Liver (tissue), 9 donors: Measurements from ENCODE around the gene LAMA5. TPM values are rescaled to one million over a fixed set of nuclear protein-coding genes. Genes with fewer than 3 reads are reported as not detected.

ENCODE experiments used
- DNase-seq: peaks from one replicate; pipeline ENCODE4 v3.0.0-alpha.2; 2017; ENCODE audit warnings: low spot score
- H3K27ac ChIP-seq, 2 donors: one replicate each; pipeline ENCODE4 v1.7.0; 2013; ENCODE audit warnings: inconsistent platforms in 2 of 2, low read length in 2 of 2, control low read depth in 1 of 2, low read depth in 1 of 2, mild to moderate bottlenecking in 1 of 2
- H3K27me3 ChIP-seq, 4 donors: one replicate each; pipeline versions ENCODE4 v1.6.1 to v1.7.0; 2013; ENCODE audit warnings: low read length in 3 of 4, inconsistent platforms in 1 of 4, mild to moderate bottlenecking in 1 of 4, moderate library complexity in 1 of 4; ENCODE audit not compliant: control insufficient read depth in 4 of 4, insufficient read depth in 4 of 4
- H3K36me3 ChIP-seq, 4 donors: one replicate each; pipeline versions ENCODE4 v1.6.1 to v1.7.0; 2013; ENCODE audit warnings: low read length in 3 of 4, mild to moderate bottlenecking in 3 of 4, low read depth in 1 of 4, moderate library complexity in 1 of 4; ENCODE audit not compliant: control insufficient read depth in 4 of 4, insufficient read depth in 3 of 4
- H3K4me1 ChIP-seq, 4 donors: one replicate each; pipeline versions ENCODE4 v1.6.1 to v1.7.0; 2013; ENCODE audit warnings: low read length in 3 of 4, mild to moderate bottlenecking in 3 of 4, moderate library complexity in 1 of 4; ENCODE audit not compliant: control insufficient read depth in 4 of 4, insufficient read depth in 4 of 4
- H3K4me3 ChIP-seq, 3 donors: one replicate each; pipeline versions ENCODE4 v1.6.1 to v1.7.0; 2013; ENCODE audit warnings: low read length in 3 of 3, control low read depth in 1 of 3, low read depth in 1 of 3, mild to moderate bottlenecking in 1 of 3
- H3K9ac ChIP-seq, 2 donors: one replicate each; pipeline ENCODE4 v1.7.0; 2013; ENCODE audit warnings: low read length in 2 of 2, mild to moderate bottlenecking in 2 of 2, moderate library complexity in 2 of 2, control low read depth in 1 of 2, low read depth in 1 of 2
- H3K9me3 ChIP-seq, 4 donors: one replicate each; pipeline versions ENCODE4 v1.6.1 to v1.7.0; 2013; ENCODE audit warnings: low read length in 3 of 4; ENCODE audit not compliant: control insufficient read depth in 4 of 4
- EGR1 ChIP-seq, 2 donors: IDR thresholded peaks; 2 replicates each; pipeline ENCODE4 v1.6.1; 2016 to 2018; ENCODE audit warnings: antibody characterized with exemption in 2 of 2, low read depth in 2 of 2
- FOXA1 ChIP-seq: IDR thresholded peaks from 2 replicates; pipeline ENCODE4 v1.6.1; 2016; ENCODE audit warnings: antibody characterized with exemption
- FOXA2 ChIP-seq: IDR thresholded peaks from 2 replicates; pipeline ENCODE4 v1.6.1; 2016; ENCODE audit warnings: antibody characterized with exemption
- GABPA ChIP-seq, 2 donors: IDR thresholded peaks in 1 of 2; conservative IDR thresholded peaks in 1 of 2; 2 replicates each; pipeline ENCODE4 v1.6.1; 2016; ENCODE audit warnings: antibody characterized with exemption in 2 of 2, mild to moderate bottlenecking in 1 of 2, moderate library complexity in 1 of 2
- HNF4A ChIP-seq, 2 donors: conservative IDR thresholded peaks; 2 replicates each; pipeline ENCODE4 v1.6.1; 2016; ENCODE audit warnings: antibody characterized with exemption in 2 of 2, mild to moderate bottlenecking in 2 of 2
- NR2F2 ChIP-seq: IDR thresholded peaks from 2 replicates; pipeline ENCODE4 v1.6.1; 2016; ENCODE audit warnings: antibody characterized with exemption
- RXRA ChIP-seq, 2 donors: IDR thresholded peaks; 2 replicates each; pipeline ENCODE4 v1.6.1; 2017 to 2018; ENCODE audit warnings: antibody characterized with exemption in 2 of 2, mild to moderate bottlenecking in 1 of 2
- SP1 ChIP-seq: IDR thresholded peaks from 2 replicates; pipeline ENCODE4 v1.6.1; 2018; ENCODE audit warnings: antibody characterized with exemption, mild to moderate bottlenecking
- TAF1 ChIP-seq: conservative IDR thresholded peaks from 2 replicates; pipeline ENCODE4 v1.6.1; 2016; ENCODE audit warnings: antibody characterized with exemption, mild to moderate bottlenecking
- YY1 ChIP-seq: IDR thresholded peaks from 2 replicates; pipeline ENCODE4 v1.6.1; 2016; ENCODE audit warnings: antibody characterized with exemption, mild to moderate bottlenecking
- WGBS: extraction: QIAGEN DNeasy Blood & Tissue Kit; methylation state at CpG from one replicate; pipeline ENCODE4 v1.1.7; 2013; 5-methylcytosine and 5-hydroxymethylcytosine counted together
- polyA plus RNA-seq, 2 donors: library from polyadenylated mRNA; stranded (reverse) in 1 of 2; unstranded in 1 of 2; fragments of 200-250 nt in 1 of 2; fragments of >200 nt in 1 of 2; fragmentation: Nextera tagmentation in 1 of 2; extraction: Ambion mirVana in 1 of 2; gene quantifications; one replicate each; pipeline versions ENCODE4 v1.2.1 to v1.2.3, GENCODE V29; 2013 to 2015
- total RNA-seq, 2 donors: library from RNA; depleted of rRNA; stranded (reverse); fragments of >200 nt; gene quantifications; one replicate each; pipeline ENCODE4 v1.2.3, GENCODE V29; 2014
- TF ChIP-seq, protein P1 (sequence below): IDR thresholded peaks from 2 replicates; pipeline ENCODE4 v1.6.1; 2016; ENCODE audit warnings: antibody characterized with exemption
- TF ChIP-seq, protein P2 (sequence below): IDR thresholded peaks from 2 replicates; pipeline ENCODE4 v1.6.1; 2016; ENCODE audit warnings: antibody characterized with exemption
- TF ChIP-seq, protein P3 (sequence below): fragments of 150-350 bp; IDR thresholded peaks from 2 replicates; pipeline ENCODE4 v1.5.1; 2017; ENCODE audit warnings: improper control_type of control experiment, low read depth, low read length; ENCODE audit not compliant: missing input control
- TF ChIP-seq, protein P4 (sequence below): IDR thresholded peaks from 2 replicates; pipeline ENCODE4 v1.6.1; 2016; ENCODE audit warnings: antibody characterized with exemption
- donor health status: healthy.
- donor health status: healthy.
- donor health status: healthy.
- donor health status: healthy.
- donor health status: healthy.

LAMA5 gene
- total and polyA plus RNA-seq, 4 donors = 3.6 to 40.2 (median 13.7) TPM

DNA sequence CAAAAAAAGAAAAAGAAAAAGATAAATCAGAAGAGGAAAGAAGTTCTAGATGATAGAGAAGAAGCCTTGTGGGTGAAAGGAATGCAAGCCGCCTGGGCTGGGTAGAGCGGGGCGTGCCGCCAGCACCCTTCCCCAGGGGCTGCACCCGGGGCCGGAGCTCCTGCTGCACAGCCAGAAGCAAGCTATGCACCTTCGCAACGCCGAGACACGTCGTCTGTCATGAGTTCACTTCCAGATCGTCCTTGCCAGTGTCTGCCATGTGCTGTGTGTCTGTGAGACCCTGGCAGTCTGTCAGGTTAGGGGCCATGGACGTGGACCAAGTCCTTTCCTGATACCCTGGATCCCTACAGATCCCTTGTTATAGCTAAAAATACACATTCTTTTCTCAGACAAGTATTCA lies 89.9 kb downstream of the LAMA5 start:
- DNase-seq = no peak
- TF ChIP-seq GABPA (IDR thresholded peaks at IDR 0.05 in 1 of 2, conservative IDR thresholded peaks at IDR 0.05 in 1 of 2) (no peak), EGR1 (IDR thresholded peaks at IDR 0.05; ENCODE audit: low read depth in 2 of 2) (no peak), NR2F2 (no peak), FOXA1 (no peak), SP1 (no peak), TAF1 (no peak)
- TF ChIP-seq, protein P1, sequence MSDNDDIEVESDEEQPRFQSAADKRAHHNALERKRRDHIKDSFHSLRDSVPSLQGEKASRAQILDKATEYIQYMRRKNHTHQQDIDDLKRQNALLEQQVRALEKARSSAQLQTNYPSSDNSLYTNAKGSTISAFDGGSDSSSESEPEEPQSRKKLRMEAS = no peak
- TF ChIP-seq, protein P2, sequence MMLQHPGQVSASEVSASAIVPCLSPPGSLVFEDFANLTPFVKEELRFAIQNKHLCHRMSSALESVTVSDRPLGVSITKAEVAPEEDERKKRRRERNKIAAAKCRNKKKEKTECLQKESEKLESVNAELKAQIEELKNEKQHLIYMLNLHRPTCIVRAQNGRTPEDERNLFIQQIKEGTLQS = no peak
- Histone ChIP-seq H3K27me3 (no peaks in the 10 kb centered on the region), H3K4me3 (no peak overlapping the region), H3K36me3 (peaks cover 17 to 67% (median 44%) of the 10 kb centered on the region in 4 donors), H3K4me1 (no peaks in the 10 kb centered on the region), H3K27ac (no peak overlapping the region), H3K9me3 (no peaks in the 10 kb centered on the region), H3K9ac (no peak overlapping the region)
- WGBS = 87% methylated on average over 13 of the region's 13 CpGs

DNA sequence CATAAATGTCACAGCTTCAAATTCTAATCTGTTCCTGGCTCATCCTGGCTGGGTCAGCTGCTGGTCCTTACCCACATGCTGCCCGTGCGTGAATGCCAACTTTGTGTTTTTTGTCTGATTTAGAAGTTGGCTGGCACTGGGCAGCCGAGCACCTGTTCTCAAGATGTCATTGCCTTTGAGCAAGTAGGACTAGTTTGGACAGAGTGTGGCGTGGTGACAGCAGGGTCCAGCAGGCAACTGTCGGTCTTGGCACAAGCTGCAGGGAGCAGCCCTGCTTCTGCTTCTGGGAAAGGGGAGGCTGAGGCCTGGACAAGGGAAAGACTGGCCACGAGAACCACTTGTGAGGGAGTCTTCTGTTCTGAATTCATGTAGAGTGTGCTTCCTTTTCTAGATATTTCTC lies 90.7 kb downstream of the LAMA5 start:
- no peak overlapping the region for H3K27ac ChIP-seq
- no peak overlapping the region for H3K4me3 ChIP-seq
- H3K4me1 ChIP-seq = no peaks in the 10 kb centered on the region
- no peak for DNase-seq
- peaks cover 20 to 67% (median 41%) of the 10 kb centered on the region in 4 donors for H3K36me3 ChIP-seq
- H3K9ac ChIP-seq = no peak overlapping the region
- H3K9me3 ChIP-seq = no peaks in the 10 kb centered on the region
- H3K27me3 ChIP-seq = no peaks in the 10 kb centered on the region
- TF ChIP-seq, protein P3, sequence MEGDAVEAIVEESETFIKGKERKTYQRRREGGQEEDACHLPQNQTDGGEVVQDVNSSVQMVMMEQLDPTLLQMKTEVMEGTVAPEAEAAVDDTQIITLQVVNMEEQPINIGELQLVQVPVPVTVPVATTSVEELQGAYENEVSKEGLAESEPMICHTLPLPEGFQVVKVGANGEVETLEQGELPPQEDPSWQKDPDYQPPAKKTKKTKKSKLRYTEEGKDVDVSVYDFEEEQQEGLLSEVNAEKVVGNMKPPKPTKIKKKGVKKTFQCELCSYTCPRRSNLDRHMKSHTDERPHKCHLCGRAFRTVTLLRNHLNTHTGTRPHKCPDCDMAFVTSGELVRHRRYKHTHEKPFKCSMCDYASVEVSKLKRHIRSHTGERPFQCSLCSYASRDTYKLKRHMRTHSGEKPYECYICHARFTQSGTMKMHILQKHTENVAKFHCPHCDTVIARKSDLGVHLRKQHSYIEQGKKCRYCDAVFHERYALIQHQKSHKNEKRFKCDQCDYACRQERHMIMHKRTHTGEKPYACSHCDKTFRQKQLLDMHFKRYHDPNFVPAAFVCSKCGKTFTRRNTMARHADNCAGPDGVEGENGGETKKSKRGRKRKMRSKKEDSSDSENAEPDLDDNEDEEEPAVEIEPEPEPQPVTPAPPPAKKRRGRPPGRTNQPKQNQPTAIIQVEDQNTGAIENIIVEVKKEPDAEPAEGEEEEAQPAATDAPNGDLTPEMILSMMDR = no peak
- TF ChIP-seq, protein P1 = no peak
- no peak for TF ChIP-seq TAF1
- TF ChIP-seq SP1 = no peak
- TF ChIP-seq YY1 = no peak
- no peak for TF ChIP-seq HNF4A (conservative IDR thresholded peaks at IDR 0.05)
- no peak for TF ChIP-seq RXRA (IDR thresholded peaks at IDR 0.05)
- TF ChIP-seq FOXA2 = no peak
- TF ChIP-seq, protein P2 = no peak
- 86% methylated on average over 6 of the region's 6 CpGs for WGBS

DNA sequence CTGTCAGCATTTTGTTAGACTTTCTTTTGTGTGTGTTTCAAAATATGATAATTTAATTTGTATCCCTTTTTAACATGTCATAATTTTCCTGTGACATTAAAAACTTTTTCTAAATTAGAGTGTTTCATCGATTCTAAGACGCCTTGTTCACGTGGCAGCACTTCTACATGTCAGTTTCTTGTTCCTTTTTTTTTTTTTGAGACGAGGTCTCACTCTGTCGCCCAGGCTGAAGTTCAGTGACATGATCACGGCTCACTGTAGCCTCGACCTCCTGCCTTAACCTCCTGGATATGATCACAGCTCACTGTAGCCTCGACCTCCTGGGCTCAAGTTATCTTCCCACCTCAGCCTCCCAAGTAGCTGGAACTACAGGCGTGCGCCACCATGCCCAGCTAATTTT lies 91.9 kb downstream of the LAMA5 start:
- 91% methylated on average over 10 of the region's 10 CpGs for WGBS
- peaks cover 16 to 55% (median 32%) of the 10 kb centered on the region in 4 donors for H3K36me3 ChIP-seq

More for the DNA sequence above, 91.9 kb downstream of the LAMA5 start:
- H3K27me3 ChIP-seq = no peaks in the 10 kb centered on the region
- no peak overlapping the region for H3K27ac ChIP-seq
- TF ChIP-seq, protein P2 = no peak
- TF ChIP-seq FOXA2 = no peak
- TF ChIP-seq, protein P4, sequence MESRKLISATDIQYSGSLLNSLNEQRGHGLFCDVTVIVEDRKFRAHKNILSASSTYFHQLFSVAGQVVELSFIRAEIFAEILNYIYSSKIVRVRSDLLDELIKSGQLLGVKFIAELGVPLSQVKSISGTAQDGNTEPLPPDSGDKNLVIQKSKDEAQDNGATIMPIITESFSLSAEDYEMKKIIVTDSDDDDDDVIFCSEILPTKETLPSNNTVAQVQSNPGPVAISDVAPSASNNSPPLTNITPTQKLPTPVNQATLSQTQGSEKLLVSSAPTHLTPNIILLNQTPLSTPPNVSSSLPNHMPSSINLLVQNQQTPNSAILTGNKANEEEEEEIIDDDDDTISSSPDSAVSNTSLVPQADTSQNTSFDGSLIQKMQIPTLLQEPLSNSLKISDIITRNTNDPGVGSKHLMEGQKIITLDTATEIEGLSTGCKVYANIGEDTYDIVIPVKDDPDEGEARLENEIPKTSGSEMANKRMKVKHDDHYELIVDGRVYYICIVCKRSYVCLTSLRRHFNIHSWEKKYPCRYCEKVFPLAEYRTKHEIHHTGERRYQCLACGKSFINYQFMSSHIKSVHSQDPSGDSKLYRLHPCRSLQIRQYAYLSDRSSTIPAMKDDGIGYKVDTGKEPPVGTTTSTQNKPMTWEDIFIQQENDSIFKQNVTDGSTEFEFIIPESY = no peak
- no peaks in the 10 kb centered on the region for H3K4me1 ChIP-seq
- no peak overlapping the region for H3K9ac ChIP-seq
- DNase-seq = no peak
- no peak overlapping the region for H3K4me3 ChIP-seq
- H3K9me3 ChIP-seq = no peaks in the 10 kb centered on the region
